ENCODE results near the gene MICAL2.

DNA sequence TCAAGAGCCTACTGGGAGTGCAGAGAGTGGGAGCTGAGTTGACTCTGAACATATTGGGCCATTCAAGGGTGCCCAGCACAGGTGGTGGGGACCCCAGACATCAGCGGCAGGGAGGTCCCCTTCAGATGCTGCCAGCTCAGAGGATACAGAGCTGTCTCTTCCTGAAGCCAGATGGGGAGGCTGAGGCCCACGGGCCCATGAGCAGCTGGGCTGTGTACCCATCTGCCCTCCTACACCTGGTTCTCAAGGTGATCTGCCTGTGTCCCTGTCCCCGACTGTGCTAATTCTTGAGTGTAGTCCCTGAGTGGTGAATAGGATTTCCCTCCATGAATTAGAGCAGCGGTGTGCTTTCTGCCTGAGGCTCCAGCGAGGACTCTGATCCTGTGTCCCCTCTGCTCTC is 76.3 kb downstream of the MICAL2 start:
- TF ChIP-seq PATZ1 (CRISPR knock-in tag; IDR thresholded peaks at IDR 0.05; ENCODE audit: borderline replicate concordance) = no peak
- no peak for TF ChIP-seq ZC3H10 (CRISPR knock-in tag; IDR thresholded peaks at IDR 0.05)
- no peak for TF ChIP-seq PPARA (CRISPR knock-in tag; IDR thresholded peaks at IDR 0.05; ENCODE audit: borderline replicate concordance)
- TF ChIP-seq, protein P1, sequence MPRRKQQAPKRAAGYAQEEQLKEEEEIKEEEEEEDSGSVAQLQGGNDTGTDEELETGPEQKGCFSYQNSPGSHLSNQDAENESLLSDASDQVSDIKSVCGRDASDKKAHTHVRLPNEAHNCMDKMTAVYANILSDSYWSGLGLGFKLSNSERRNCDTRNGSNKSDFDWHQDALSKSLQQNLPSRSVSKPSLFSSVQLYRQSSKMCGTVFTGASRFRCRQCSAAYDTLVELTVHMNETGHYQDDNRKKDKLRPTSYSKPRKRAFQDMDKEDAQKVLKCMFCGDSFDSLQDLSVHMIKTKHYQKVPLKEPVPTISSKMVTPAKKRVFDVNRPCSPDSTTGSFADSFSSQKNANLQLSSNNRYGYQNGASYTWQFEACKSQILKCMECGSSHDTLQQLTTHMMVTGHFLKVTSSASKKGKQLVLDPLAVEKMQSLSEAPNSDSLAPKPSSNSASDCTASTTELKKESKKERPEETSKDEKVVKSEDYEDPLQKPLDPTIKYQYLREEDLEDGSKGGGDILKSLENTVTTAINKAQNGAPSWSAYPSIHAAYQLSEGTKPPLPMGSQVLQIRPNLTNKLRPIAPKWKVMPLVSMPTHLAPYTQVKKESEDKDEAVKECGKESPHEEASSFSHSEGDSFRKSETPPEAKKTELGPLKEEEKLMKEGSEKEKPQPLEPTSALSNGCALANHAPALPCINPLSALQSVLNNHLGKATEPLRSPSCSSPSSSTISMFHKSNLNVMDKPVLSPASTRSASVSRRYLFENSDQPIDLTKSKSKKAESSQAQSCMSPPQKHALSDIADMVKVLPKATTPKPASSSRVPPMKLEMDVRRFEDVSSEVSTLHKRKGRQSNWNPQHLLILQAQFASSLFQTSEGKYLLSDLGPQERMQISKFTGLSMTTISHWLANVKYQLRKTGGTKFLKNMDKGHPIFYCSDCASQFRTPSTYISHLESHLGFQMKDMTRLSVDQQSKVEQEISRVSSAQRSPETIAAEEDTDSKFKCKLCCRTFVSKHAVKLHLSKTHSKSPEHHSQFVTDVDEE (CRISPR knock-in tag; IDR thresholded peaks at IDR 0.05) = no peak
- TF ChIP-seq ZFP30 (CRISPR knock-in tag; IDR thresholded peaks at IDR 0.05) = no peak
- TF ChIP-seq ZFP3 (CRISPR knock-in tag; IDR thresholded peaks at IDR 0.05) = no peak
- TF ChIP-seq, protein P2, sequence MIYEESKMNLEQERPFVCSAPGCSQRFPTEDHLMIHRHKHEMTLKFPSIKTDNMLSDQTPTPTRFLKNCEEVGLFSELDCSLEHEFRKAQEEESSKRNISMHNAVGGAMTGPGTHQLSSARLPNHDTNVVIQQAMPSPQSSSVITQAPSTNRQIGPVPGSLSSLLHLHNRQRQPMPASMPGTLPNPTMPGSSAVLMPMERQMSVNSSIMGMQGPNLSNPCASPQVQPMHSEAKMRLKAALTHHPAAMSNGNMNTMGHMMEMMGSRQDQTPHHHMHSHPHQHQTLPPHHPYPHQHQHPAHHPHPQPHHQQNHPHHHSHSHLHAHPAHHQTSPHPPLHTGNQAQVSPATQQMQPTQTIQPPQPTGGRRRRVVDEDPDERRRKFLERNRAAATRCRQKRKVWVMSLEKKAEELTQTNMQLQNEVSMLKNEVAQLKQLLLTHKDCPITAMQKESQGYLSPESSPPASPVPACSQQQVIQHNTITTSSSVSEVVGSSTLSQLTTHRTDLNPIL (CRISPR knock-in tag; IDR thresholded peaks at IDR 0.05; ENCODE audit: low read depth) = no peak
- TF ChIP-seq TCF4 (CRISPR knock-in tag; IDR thresholded peaks at IDR 0.05; ENCODE audit: borderline replicate concordance) = no peak
- TF ChIP-seq ARNTL (CRISPR knock-in tag; IDR thresholded peaks at IDR 0.05; ENCODE audit: borderline replicate concordance, low read depth) = no peak
